GM21367 (cell line): ENCODE measurements around the gene KCNQ4.

Source experiments
- ATAC-seq: cut with Tn5 transposase; IDR thresholded peaks from one replicate; pipeline ENCODE4 v1.9.1; 2021; ENCODE audit not compliant: unreplicated experiment

The KCNQ4 gene

GRCh38 chr1:40857737-40858136, 74.2 kb downstream of the KCNQ4 start:
- no peak for ATAC-seq

- ATAC-seq, result no peak
Measured at GRCh38 chr1:40858856-40859416, 75.3 kb downstream of the KCNQ4 start.

GRCh38 chr1:40860706-40861223, 77.2 kb downstream of the KCNQ4 start:
- ATAC-seq, result no peak

- ATAC-seq, result no peak
Measured at GRCh38 chr1:40861224-40862003, 77.8 kb downstream of the KCNQ4 start.

GRCh38 chr1:40862008-40862863, 78.6 kb downstream of the KCNQ4 start, which contains the start of gene CITED4:
TSS of gene CITED4 (minus strand) at chr1:40862363. CDS start at chr1:40862127, 236 bp downstream.
- ATAC-seq, result peak; percentile 90

GRCh38 chr1:40868051-40868723, 84.6 kb downstream of the KCNQ4 start:
- ATAC-seq, result no peak

GRCh38 chr1:40870135-40870728, 86.6 kb downstream of the KCNQ4 start:
- no peak for ATAC-seq

- no peak for ATAC-seq
Measured at GRCh38 chr1:40872276-40872675, 88.7 kb downstream of the KCNQ4 start.

- no peak for ATAC-seq
Measured at GRCh38 chr1:40873863-40874472, 90.4 kb downstream of the KCNQ4 start.

- no peak for ATAC-seq
Measured at GRCh38 chr1:40876436-40876761, 92.8 kb downstream of the KCNQ4 start.

GRCh38 chr1:40876891-40877290, 93.3 kb downstream of the KCNQ4 start:
- ATAC-seq, result no peak

- ATAC-seq, result no peak
Measured at GRCh38 chr1:40877698-40878097, 94.1 kb downstream of the KCNQ4 start.

GRCh38 chr1:40878906-40879305, 95.3 kb downstream of the KCNQ4 start:
- ATAC-seq, result no peak

GRCh38 chr1:40879482-40880175, 96.0 kb downstream of the KCNQ4 start:
- no peak for ATAC-seq

GRCh38 chr1:40880813-40881549, 97.4 kb downstream of the KCNQ4 start:
- no peak for ATAC-seq

- ATAC-seq, result no peak
Measured at GRCh38 chr1:40884055-40884795, 100.6 kb downstream of the KCNQ4 start.

GRCh38 chr1:40886318-40887011, 102.9 kb downstream of the KCNQ4 start:
- ATAC-seq, result no peak

GRCh38 chr1:40887012-40887378, 103.4 kb downstream of the KCNQ4 start:
- no peak for ATAC-seq
